ENCODE measurements around the gene SORT1. TPM values are rescaled to one million over a fixed set of nuclear protein-coding genes. Genes with fewer than 3 reads are reported as not detected.

SORT1 gene
- polyA plus RNA-seq, 2 donors: 25.3 to 34.9 TPM

DNA sequence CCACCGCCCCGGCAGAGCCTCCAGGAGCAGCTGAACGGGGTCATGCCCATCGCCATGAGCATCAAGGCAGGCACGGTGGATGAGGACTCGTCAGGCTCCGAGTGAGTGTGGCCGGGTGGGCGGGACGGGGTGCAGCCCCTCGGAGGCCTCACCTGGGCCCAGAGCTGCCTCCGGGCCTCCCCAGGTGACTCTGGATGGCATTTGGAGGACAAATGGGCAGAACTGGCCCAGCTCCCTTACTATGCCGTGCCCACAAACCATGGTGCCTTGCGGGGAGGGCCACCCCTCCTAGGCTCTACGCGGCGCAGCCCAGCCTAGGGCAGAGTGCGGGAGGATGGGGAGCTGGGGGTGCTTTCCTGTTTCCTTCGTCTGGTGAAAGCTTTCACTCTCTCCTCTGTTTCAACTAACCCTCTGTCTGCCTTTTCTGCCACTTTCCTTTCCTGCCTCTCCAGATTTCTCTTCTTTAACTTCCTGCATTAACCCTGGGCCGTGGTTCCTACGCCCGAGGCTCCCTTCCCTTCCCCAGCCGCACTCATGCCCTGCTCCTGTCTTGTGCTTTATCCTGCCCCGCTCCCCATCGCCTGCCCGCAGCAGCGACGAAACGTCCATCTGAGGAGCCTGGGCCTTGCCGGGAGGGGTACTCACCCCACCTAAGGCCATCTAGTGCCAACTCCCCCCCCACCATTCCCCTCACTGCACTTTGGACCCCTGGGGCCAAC lies 124.0 kb downstream of the SORT1 start:
- Histone ChIP-seq H3K36me3 (ENCODE audit: control insufficient read depth in 2 of 2, insufficient read depth in 2 of 2, low read length in 1 of 2) (peaks cover 0 to 37% of the 10 kb centered on the region in 2 donors), H3K27ac (ENCODE audit: low read depth in 2 of 2, low read length in 1 of 2) (peak overlapping the region; percentile 85 to 96), H3K9me3 (ENCODE audit: control insufficient read depth in 2 of 2, insufficient read depth in 1 of 2, low read depth in 1 of 2, low read length in 1 of 2) (no peaks in the 10 kb centered on the region), H3K4me3 (ENCODE audit: low read depth in 1 of 2, low read length in 2 of 2) (no peak overlapping the region), H3K27me3 (ENCODE audit: control insufficient read depth in 1 of 2, insufficient read depth in 2 of 2, low read length in 2 of 2) (no peaks in the 10 kb centered on the region), H3K4me1 (ENCODE audit: control insufficient read depth in 2 of 2, insufficient read depth in 2 of 2, low read length in 1 of 2) (peaks cover 0 to 16% of the 10 kb centered on the region in 2 donors)
- 50 to 60% methylated on average over 30 of the region's 30 CpGs for WGBS, 2 donors

DNA sequence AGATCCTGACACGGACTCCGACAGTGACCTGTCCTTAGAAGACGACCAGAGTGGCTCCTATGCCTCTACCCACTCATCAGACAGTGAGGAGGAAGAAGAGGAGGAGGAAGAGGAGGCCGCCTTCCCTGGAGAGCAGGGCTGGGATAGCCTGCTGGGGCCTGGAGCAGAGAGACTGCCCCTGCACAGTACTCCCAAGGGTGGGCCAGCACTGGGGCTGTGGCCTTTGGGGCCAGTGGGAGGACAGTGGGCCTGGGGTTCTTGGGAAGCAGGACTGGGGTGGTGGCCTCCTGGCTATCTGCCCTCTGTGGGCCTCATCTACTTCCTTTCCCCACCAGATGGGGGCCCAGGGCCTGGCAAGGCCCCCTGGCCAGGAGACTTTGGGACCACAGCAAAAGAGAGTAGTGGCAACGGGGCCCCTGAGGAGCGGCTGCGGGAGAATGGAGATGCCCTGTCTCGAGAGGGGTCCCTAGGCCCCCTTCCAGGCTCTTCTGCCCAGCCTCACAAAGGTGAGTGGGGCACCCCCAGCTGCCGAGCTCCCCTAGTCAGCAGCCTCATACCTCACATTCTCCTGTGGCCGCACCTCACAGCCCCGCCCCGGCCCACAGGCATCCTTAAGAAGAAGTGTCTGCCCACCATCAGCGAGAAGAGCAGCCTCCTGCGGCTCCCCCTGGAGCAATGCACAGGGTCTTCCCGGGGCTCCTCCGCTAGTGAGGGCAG lies 124.7 kb downstream of the SORT1 start:
- Histone ChIP-seq H3K36me3 (ENCODE audit: control insufficient read depth in 2 of 2, insufficient read depth in 2 of 2, low read length in 1 of 2) (peaks cover 0 to 39% of the 10 kb centered on the region in 2 donors), H3K27me3 (ENCODE audit: control insufficient read depth in 1 of 2, insufficient read depth in 2 of 2, low read length in 2 of 2) (no peaks in the 10 kb centered on the region), H3K27ac (ENCODE audit: low read depth in 2 of 2, low read length in 1 of 2) (peak overlapping the region; percentile 85 to 96), H3K9me3 (ENCODE audit: control insufficient read depth in 2 of 2, insufficient read depth in 1 of 2, low read depth in 1 of 2, low read length in 1 of 2) (no peaks in the 10 kb centered on the region), H3K4me3 (ENCODE audit: low read depth in 1 of 2, low read length in 2 of 2) (no peak overlapping the region), H3K4me1 (ENCODE audit: control insufficient read depth in 2 of 2, insufficient read depth in 2 of 2, low read length in 1 of 2) (peaks cover 0 to 16% of the 10 kb centered on the region in 2 donors)
- WGBS, 2 donors: 67 to 76% methylated on average over 16 of the region's 16 CpGs

DNA sequence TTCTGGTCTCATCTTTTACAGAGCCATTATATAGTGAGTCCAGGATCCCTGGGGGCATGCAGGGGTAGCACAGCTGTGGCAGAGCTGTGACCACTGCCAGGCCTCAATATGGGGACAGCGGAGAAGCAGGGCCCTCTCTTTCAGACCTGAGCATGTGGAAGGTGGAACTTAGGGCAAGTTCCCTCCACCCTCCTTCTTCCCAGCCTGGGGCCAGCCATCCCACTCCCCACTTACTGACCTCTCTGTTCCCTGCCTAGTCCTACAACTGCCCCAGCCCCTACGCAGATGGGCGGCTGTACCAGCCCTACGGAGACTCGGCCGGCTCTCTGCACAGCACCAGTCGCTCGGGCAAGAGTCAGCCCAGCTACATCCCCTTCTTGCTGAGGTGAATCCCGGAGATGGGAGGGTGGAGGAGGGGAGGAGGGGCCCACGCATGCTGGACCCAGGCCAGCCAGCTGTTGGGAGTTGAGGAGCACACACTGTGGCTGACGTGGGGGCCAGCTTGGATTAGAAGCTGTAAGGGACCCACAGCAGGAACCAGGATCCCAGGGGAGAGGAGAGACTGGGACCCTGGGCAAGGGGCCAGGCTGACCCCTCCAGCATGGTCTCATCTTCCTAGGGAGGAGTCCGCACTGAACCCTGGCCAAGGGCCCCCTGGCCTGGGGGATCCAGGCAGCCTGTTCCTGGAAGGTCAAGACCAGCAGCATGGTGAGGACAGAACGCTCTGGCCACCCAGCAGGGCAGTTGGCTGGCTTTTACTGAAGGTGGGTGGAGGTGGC lies 125.5 kb downstream of the SORT1 start:
- WGBS, 2 donors: 82 to 84% methylated on average over 13 of the region's 13 CpGs
- H3K4me3 ChIP-seq (ENCODE audit: low read depth in 1 of 2, low read length in 2 of 2): no peak overlapping the region
- H3K9me3 ChIP-seq (ENCODE audit: control insufficient read depth in 2 of 2, insufficient read depth in 1 of 2, low read depth in 1 of 2, low read length in 1 of 2): no peaks in the 10 kb centered on the region
- no peaks in the 10 kb centered on the region for H3K27me3 ChIP-seq (ENCODE audit: control insufficient read depth in 1 of 2, insufficient read depth in 2 of 2, low read length in 2 of 2)
- H3K27ac ChIP-seq (ENCODE audit: low read depth in 2 of 2, low read length in 1 of 2): peak overlapping the region in 1 of 2 donors; percentile 96
- H3K4me1 ChIP-seq (ENCODE audit: control insufficient read depth in 2 of 2, insufficient read depth in 2 of 2, low read length in 1 of 2): peaks cover 0 to 15% of the 10 kb centered on the region in 2 donors
- H3K36me3 ChIP-seq (ENCODE audit: control insufficient read depth in 2 of 2, insufficient read depth in 2 of 2, low read length in 1 of 2): peaks cover 0 to 39% of the 10 kb centered on the region in 2 donors

DNA sequence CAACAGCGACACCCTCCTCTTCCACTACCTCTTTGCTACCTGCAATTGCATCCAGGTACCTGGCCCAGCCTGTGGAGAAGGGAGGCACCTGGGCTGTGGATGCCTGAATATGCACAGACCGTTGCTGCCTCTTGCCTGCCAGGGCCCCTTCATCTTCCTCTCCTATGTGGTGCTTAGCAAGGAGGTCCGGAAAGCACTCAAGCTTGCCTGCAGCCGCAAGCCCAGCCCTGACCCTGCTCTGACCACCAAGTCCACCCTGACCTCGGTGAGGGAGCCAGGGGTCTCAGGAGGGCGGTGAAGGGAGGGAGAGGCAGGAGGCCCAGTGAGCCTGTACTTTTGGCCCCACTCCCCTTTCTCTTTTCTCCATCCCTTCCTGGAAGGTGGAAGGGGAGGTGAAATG lies 126.3 kb downstream of the SORT1 start:
- Histone ChIP-seq H3K36me3 (ENCODE audit: control insufficient read depth in 2 of 2, insufficient read depth in 2 of 2, low read length in 1 of 2) (peaks cover 0 to 39% of the 10 kb centered on the region in 2 donors), H3K27me3 (ENCODE audit: control insufficient read depth in 1 of 2, insufficient read depth in 2 of 2, low read length in 2 of 2) (no peaks in the 10 kb centered on the region), H3K27ac (ENCODE audit: low read depth in 2 of 2, low read length in 1 of 2) (no peak overlapping the region), H3K9me3 (ENCODE audit: control insufficient read depth in 2 of 2, insufficient read depth in 1 of 2, low read depth in 1 of 2, low read length in 1 of 2) (no peaks in the 10 kb centered on the region), H3K4me1 (ENCODE audit: control insufficient read depth in 2 of 2, insufficient read depth in 2 of 2, low read length in 1 of 2) (peaks cover 0 to 17% of the 10 kb centered on the region in 2 donors), H3K4me3 (ENCODE audit: low read depth in 1 of 2, low read length in 2 of 2) (no peak overlapping the region)
- WGBS, 2 donors: 86 to 90% methylated on average over 6 of the region's 6 CpGs

DNA sequence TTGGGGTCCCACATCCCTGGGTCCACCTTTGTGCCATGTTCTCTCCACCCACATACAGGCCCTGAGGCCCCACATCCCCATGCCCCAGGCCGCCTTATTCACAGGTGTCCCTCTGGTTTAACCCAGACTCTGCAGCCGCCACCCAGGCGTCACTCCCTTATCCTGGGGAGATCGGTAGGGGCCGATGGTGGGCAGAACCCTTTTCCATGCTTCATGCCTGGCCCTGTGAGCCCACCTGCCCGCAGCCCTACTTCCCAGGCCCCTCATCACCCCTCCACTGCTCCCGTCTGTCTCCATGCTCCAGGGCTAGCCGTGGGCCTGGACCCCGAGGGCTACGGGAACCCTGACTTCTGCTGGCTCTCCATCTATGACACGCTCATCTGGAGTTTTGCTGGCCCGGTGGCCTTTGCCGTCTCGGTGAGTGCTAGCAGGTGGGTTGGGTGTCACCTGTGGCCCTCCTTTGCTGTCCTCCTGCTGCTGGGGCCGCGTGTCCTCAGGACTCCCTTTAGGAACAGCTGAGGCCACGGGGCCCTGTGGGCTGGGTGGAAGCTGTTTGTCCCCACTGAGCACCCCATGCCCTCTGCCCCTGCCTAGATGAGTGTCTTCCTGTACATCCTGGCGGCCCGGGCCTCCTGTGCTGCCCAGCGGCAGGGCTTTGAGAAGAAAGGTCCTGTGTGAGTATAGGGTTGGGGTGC lies 126.9 kb downstream of the SORT1 start:
- peaks cover 0 to 17% of the 10 kb centered on the region in 2 donors for H3K4me1 ChIP-seq (ENCODE audit: control insufficient read depth in 2 of 2, insufficient read depth in 2 of 2, low read length in 1 of 2)
- WGBS, 2 donors: 87 to 89% methylated on average over 20 of the region's 20 CpGs
- H3K36me3 ChIP-seq (ENCODE audit: control insufficient read depth in 2 of 2, insufficient read depth in 2 of 2, low read length in 1 of 2): peaks cover 0 to 44% of the 10 kb centered on the region in 2 donors
- no peak overlapping the region for H3K4me3 ChIP-seq (ENCODE audit: low read depth in 1 of 2, low read length in 2 of 2)
- H3K27ac ChIP-seq (ENCODE audit: low read depth in 2 of 2, low read length in 1 of 2): no peak overlapping the region
- H3K27me3 ChIP-seq (ENCODE audit: control insufficient read depth in 1 of 2, insufficient read depth in 2 of 2, low read length in 2 of 2): no peaks in the 10 kb centered on the region
- no peaks in the 10 kb centered on the region for H3K9me3 ChIP-seq (ENCODE audit: control insufficient read depth in 2 of 2, insufficient read depth in 1 of 2, low read depth in 1 of 2, low read length in 1 of 2)

DNA sequence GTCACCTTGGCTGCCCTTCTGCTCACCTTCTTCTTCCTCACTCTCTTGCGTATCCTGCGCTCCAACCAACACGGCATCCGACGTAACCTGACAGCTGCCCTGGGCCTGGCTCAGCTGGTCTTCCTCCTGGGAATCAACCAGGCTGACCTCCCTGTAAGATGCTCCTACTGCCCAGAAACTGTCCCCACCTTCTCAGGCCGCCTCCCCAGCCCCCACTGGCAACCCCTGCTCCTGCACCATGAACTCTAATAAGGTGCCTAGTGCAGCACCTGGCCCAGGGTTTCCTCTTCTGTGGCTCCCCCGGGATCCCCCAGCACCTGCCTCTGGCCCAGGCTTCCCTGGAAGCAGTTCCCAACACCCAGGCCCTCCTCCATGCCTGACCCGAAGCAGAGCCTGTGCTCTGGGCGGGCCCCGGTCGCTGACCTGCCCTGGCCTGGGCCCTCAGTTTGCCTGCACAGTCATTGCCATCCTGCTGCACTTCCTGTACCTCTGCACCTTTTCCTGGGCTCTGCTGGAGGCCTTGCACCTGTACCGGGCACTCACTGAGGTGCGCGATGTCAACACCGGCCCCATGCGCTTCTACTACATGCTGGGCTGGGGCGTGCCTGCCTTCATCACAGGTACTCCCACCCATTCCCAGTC lies 127.6 kb downstream of the SORT1 start:
- Histone ChIP-seq H3K4me1 (ENCODE audit: control insufficient read depth in 2 of 2, insufficient read depth in 2 of 2, low read length in 1 of 2) (peaks cover 0 to 17% of the 10 kb centered on the region in 2 donors), H3K4me3 (ENCODE audit: low read depth in 1 of 2, low read length in 2 of 2) (no peak overlapping the region), H3K36me3 (ENCODE audit: control insufficient read depth in 2 of 2, insufficient read depth in 2 of 2, low read length in 1 of 2) (peaks cover 0 to 50% of the 10 kb centered on the region in 2 donors), H3K27me3 (ENCODE audit: control insufficient read depth in 1 of 2, insufficient read depth in 2 of 2, low read length in 2 of 2) (no peaks in the 10 kb centered on the region), H3K27ac (ENCODE audit: low read depth in 2 of 2, low read length in 1 of 2) (no peak overlapping the region), H3K9me3 (ENCODE audit: control insufficient read depth in 2 of 2, insufficient read depth in 1 of 2, low read depth in 1 of 2, low read length in 1 of 2) (no peaks in the 10 kb centered on the region)
- WGBS, 2 donors: 88 to 92% methylated on average over 17 of the region's 17 CpGs

DNA sequence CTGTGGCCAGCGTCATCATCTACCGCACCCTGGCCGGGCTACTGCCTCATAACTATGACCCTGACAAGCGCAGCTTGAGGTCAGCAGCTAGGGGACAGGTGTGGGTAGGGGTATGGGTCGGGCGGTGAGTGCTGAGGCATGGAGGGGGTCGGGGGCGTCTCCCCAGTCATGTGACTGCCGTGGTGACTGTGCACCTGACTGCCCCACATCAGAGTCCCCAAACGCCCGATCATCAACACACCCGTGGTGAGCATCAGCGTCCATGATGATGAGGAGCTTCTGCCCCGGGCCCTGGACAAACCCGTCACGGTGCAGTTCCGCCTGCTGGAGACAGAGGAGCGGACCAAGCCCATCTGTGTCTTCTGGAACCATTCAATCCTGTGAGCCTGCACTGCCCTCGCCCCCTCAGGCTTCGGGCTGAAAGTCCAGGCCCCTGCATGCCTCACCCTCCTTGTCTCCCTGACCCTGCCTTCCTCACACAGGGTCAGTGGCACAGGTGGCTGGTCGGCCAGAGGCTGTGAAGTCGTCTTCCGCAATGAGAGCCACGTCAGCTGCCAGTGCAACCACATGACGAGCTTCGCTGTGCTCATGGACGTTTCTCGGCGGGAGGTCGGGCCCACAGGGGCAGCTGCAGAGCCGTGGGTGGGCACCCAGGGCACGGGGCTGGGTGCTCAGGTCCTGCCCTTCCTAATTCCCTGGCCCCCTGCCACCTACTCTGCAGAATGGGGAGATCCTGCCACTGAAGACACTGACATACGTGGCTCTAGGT lies 128.3 kb downstream of the SORT1 start:
- peaks cover 0 to 57% of the 10 kb centered on the region in 2 donors for H3K36me3 ChIP-seq (ENCODE audit: control insufficient read depth in 2 of 2, insufficient read depth in 2 of 2, low read length in 1 of 2)
- WGBS, 2 donors: 87% methylated on average over 33 of the region's 33 CpGs
- H3K27ac ChIP-seq (ENCODE audit: low read depth in 2 of 2, low read length in 1 of 2): no peak overlapping the region
- no peak overlapping the region for H3K4me3 ChIP-seq (ENCODE audit: low read depth in 1 of 2, low read length in 2 of 2)
- no peaks in the 10 kb centered on the region for H3K9me3 ChIP-seq (ENCODE audit: control insufficient read depth in 2 of 2, insufficient read depth in 1 of 2, low read depth in 1 of 2, low read length in 1 of 2)
- H3K4me1 ChIP-seq (ENCODE audit: control insufficient read depth in 2 of 2, insufficient read depth in 2 of 2, low read length in 1 of 2): peaks cover 0 to 17% of the 10 kb centered on the region in 2 donors
- no peaks in the 10 kb centered on the region for H3K27me3 ChIP-seq (ENCODE audit: control insufficient read depth in 1 of 2, insufficient read depth in 2 of 2, low read length in 2 of 2)

DNA sequence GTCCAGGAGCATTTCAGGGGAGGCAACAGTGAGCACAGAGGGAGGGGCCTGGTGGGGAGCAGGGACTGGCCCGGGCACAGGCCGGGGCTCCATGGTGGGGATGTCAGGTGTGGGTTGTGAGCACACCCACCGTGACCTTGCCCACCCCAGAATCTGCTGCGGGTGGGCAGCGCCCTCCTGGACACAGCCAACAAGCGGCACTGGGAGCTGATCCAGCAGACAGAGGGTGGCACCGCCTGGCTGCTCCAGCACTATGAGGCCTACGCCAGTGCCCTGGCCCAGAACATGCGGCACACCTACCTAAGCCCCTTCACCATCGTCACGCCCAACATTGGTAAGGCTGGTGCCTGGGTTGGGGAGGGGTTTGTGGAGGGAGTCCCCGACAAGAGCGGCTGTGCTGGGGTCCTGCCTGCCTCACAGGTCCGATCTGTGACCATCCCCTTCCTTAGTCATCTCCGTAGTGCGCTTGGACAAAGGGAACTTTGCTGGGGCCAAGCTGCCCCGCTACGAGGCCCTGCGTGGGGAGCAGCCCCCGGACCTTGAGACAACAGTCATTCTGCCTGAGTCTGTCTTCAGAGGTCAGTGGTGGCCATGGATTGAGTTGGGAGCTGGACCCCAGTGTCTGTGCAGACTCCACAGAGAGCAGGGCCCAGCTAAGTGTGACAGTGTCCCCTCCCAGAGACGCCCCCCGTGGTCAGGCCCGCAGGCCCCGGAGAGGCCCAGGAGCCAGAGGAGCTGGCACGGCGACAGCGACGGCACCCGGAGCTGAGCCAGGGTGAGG lies 129.1 kb downstream of the SORT1 start:
- no peaks in the 10 kb centered on the region for H3K27me3 ChIP-seq (ENCODE audit: control insufficient read depth in 1 of 2, insufficient read depth in 2 of 2, low read length in 2 of 2)
- no peaks in the 10 kb centered on the region for H3K9me3 ChIP-seq (ENCODE audit: control insufficient read depth in 2 of 2, insufficient read depth in 1 of 2, low read depth in 1 of 2, low read length in 1 of 2)
- H3K36me3 ChIP-seq (ENCODE audit: control insufficient read depth in 2 of 2, insufficient read depth in 2 of 2, low read length in 1 of 2): peaks cover 0 to 58% of the 10 kb centered on the region in 2 donors
- peak overlapping the region in 1 of 2 donors; percentile 95 for H3K27ac ChIP-seq (ENCODE audit: low read depth in 2 of 2, low read length in 1 of 2)
- peaks cover 0 to 22% of the 10 kb centered on the region in 2 donors for H3K4me1 ChIP-seq (ENCODE audit: control insufficient read depth in 2 of 2, insufficient read depth in 2 of 2, low read length in 1 of 2)
- 82 to 86% methylated on average over 29 of the region's 29 CpGs for WGBS, 2 donors
- H3K4me3 ChIP-seq (ENCODE audit: low read depth in 1 of 2, low read length in 2 of 2): no peak overlapping the region
